Measurements from ENCODE around the gene PRPF6.
"Not testable (repeated sequence)": the region's sequence is repeated elsewhere in the genome, so short reads cannot be mapped to it uniquely, and the experiment has no call there.

PRPF6 gene

DNA sequence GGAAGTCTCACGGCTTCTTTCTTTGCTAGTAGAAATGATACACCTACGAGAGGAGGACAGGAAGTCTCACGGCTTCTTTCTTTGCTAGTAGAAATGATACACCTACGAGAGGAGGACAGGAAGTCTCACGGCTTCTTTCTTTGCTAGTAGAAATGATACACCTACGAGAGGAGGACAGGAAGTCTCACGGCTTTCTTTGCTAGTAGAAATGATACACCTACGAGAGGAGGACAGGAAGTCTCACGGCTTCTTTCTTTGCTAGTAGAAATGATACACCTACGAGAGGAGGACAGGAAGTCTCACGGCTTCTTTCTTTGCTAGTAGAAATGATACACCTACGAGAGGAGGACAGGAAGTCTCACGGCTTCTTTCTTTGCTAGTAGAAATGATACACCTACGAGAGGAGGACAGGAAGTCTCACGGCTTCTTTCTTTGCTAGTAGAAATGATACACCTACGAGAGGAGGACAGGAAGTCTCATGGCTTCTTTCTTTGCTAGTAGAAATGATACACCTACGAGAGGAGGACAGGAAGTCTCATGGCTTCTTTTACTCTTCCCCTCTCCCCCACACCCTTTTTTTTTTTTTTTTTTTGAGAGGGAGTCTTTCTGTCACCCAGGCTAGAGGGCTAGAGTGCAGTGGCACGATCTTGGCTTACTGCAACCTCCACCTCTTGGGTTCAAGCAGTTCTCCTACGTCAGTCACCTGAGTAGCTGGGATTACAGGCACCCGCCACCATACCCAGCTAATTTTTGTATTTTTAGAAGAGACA lies 31.6 kb downstream of the PRPF6 start:
- not testable (repeated sequence) for DNase-seq (ENCODE audit: low spot score)

GRCh38 chr20:64015635-64016034 lies 34.7 kb downstream of the PRPF6 start:
- DNase-seq (ENCODE audit: low spot score): no peak

DNA sequence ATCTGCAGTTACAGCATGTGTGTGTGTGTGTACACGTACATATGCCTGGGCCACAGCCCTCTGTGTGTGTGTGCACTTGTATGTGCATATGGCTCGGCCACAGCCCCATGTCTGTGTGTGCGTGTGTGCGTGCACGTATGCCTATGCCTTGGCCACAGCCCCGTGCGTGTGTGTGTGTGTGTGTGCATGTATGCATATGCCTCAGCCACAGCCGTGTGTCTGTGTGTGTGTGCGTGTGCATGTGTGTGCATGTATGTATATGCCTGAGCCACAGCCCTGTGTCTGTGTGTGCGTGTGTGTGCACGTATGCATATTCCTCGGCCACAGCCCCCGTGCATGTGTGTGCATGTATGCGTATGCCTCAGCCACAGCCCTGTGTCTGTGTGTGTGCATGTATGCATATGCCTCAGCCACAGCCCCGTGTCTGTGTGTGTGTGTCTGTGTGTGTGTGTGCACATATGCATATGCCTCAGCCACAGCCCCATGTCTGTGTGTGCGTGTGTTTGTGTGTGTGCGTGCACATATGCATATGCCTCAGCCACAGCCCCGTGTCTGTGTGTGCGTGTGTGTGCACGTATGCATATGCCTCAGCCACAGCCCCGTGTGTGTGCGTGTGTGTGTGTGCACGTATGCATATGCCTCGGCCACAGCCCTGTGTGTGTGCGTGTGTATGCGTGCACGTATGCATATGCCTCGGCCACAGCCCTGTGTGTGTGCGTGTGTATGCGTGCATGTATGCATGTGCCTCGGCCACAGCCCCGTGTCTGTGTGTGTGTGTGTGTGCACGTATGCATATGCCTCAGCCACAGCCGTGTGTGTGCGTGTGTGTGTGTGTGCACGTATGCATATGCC lies 40.4 kb downstream of the PRPF6 start:
- no peak for DNase-seq (ENCODE audit: low spot score)

- no peak for DNase-seq (ENCODE audit: low spot score)
These were observed 41.9 kb downstream of the PRPF6 start for GRCh38 chr20:64022671-64023360.

DNA sequence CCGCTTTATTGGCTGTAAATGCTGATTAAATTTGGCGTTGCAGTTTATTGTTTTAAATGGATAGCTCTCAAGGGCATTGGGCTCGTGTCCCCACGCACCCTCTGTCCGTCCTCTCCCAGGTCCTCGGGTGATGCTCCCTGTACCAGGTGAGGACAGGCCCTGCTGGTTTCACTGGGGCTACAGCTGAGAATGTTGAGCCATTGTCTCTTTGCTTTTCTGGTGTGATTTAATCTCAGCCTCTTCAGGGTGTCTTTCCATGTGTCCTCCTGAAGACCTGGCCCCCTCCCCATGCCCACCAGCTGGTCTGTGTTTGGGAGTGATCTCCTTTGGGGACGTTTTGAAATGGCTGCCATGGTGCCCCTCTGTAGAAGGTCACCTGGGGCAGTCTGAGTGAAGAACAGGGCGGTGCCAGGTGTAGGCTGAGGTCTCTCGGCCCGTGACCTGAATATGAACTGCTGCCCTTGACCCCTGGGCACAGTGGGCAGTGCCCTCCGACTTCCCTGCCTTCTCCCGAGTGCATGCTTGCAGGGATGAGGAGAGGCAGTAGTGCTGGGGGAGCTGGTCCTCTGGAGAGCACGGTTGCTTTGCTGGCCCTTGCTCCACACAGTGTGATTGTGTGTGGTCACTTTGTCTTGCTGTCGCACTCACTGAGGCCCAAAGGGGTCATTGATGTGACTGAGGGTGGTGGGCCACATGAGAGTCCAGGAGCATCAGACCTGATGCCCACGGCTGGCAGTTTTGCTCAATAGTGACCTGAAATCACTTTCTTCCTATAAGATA lies 42.6 kb downstream of the PRPF6 start:
- DNase-seq (ENCODE audit: low spot score): no peak

GRCh38 chr20:64024141-64024990 lies 43.4 kb downstream of the PRPF6 start:
- no peak for DNase-seq (ENCODE audit: low spot score)

DNA sequence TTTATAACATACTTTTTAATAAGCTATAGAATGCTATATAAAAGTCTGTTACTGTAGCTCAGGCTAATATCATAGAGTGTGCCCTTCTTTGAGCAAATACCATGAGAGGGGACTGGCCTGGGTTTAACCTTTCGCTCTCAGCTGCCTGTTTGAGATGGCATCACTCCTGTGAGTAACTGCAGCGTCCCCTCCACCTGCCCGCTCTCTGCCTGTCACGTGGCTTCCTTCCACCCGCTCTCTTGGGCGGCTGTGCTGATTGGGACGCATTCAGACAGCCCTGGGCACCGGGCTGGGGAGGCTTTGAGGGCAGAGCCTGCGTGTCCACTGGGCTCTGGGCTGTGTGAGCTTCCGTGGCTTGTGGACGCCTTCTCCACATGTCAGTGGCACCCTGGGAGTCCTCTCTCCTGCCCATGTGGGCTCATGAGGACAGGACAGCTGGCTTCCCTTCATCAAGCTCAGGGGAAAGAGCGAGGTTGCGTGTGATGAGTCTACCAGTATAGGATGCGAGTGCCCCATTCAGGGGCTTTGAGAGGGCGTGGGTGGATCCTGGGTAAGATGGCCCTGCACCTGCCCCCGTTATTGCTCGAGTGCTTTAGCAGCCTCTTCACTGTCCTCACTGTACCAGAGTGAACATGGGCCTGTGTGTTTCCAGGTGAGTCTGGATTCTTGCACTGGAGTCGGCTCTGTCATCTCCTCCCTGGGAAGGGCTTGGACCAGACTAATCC lies 44.3 kb downstream of the PRPF6 start:
- no peak for DNase-seq (ENCODE audit: low spot score)

DNA sequence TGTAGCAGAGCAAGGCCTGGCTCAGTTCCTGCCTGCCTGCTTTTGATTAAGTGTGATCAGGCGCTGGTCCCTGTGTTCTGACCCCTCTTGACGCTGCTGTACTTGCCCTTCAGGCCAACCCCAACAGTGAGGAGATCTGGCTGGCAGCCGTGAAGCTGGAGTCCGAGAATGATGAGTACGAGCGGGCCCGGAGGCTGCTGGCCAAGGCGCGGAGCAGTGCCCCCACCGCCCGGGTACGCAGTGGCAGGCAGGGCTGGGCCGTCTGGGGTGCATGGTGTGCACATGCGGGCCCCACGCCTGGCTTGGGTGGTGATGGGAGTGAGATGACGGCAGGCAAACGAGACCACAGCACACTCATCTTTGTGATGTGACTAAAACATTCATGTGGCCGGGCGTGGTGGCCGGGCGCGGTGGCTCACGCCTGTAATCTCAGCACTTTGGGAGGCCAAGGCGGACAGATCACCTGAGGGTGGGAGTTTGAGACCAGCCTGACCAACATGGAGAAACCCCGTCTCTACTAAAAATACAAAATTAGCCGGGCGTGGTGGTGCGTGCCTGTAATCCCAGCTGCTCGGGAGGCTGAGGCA lies 45.0 kb downstream of the PRPF6 start:
- no peak for DNase-seq (ENCODE audit: low spot score)

GRCh38 chr20:64027981-64028685 lies 47.2 kb downstream of the PRPF6 start:
- no peak for DNase-seq (ENCODE audit: low spot score)

- DNase-seq (ENCODE audit: low spot score): no peak
These were observed 48.6 kb downstream of the PRPF6 start for GRCh38 chr20:64029293-64030117.

- no peak for DNase-seq (ENCODE audit: low spot score)
These were observed 49.6 kb downstream of the PRPF6 start for GRCh38 chr20:64030371-64031134.

DNA sequence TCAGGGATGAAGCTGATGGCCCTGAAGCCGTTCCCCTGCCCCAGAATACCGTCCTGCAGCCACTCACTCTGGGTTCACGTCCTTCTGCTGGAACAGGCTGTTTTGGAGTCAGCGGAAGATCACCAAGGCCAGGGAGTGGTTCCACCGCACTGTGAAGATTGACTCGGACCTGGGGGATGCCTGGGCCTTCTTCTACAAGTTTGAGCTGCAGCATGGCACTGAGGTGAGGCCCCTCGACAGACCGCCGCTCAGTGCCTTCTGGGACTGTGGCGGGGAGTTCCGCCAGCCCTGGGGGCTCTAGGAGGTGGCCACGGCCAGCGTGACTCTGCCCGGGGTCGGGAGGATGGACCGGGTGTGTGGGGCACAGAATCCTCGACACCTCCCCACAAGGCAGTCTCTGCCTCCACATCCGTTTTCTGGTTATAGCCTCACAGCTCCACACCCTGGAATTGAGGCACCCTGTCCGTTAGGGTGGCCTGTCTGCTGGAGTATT lies 50.9 kb downstream of the PRPF6 start:
- no peak for DNase-seq (ENCODE audit: low spot score)

DNA sequence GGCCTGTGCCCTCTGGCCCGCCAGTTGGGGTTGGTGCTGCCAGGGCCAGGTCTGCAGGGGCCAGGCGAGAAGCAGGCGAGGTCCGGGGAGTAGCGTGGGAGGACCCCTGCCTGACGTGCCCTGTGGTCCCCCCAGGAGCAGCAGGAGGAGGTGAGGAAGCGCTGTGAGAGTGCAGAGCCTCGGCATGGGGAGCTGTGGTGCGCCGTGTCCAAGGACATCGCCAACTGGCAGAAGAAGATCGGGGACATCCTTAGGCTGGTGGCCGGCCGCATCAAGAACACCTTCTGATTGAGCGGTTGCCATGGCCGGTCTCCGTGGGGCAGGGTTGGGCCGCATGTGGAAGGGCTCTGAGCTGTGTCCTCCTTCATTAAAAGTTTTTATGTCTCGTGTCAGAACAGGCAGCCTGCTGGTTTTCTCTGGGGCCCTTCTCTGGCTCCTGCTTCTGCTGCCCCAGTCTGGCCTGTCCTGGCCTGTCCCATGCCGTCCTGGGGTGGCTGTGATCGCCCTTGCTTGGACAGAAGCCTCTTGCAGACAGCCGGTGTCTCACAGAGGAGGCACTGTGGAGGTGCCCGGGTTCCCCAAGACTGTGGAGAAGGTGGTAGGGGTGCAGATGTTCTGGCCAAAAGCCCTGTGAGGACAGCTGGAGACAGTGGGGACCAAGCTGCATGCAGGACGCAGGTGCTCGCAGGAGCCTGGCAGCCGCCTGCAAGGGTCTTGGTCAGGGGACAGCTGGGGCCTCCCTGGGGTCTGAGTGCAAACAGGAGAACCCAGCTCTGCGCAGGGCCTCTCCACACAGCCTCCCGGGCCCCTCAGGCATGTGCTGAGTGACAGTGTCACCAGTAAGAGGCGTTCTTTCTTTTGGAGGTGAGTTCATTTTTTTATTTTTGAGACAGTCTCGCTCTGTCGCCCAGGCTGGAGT lies 52.0 kb downstream of the PRPF6 start:
- no peak for DNase-seq (ENCODE audit: low spot score)

- no peak for DNase-seq (ENCODE audit: low spot score)
These were observed 53.1 kb downstream of the PRPF6 start for GRCh38 chr20:64033981-64034493.

- DNase-seq (ENCODE audit: low spot score): no peak
These were observed 54.4 kb downstream of the PRPF6 start for GRCh38 chr20:64035066-64035932.
